KMS-11 (cell line): Measurements from ENCODE around the gene CDC37.

Source experiments
- H2AFZ ChIP-seq: fragments of 200-600 bp; sonication (generic); 2 replicates; pipeline ENCODE4 v1.6.1; 2016; ENCODE audit warnings: antibody characterized with exemption, mixed run types, low read depth
- H3K27ac ChIP-seq: fragments of 200-600 bp; sonication (generic); 2 replicates; pipeline ENCODE4 v1.6.1; 2016; ENCODE audit warnings: mild to moderate bottlenecking, mixed run types
- H3K27me3 ChIP-seq: fragments of 200-600 bp; sonication (generic); 2 replicates; pipeline ENCODE4 v1.6.1; 2017; ENCODE audit warnings: mild to moderate bottlenecking, low read depth, mixed run types, moderate library complexity; ENCODE audit not compliant: insufficient read depth
- H3K36me3 ChIP-seq: fragments of 200-600 bp; sonication (generic); 2 replicates; pipeline ENCODE4 v1.6.1; 2017; ENCODE audit warnings: mild to moderate bottlenecking, mixed run types; ENCODE audit not compliant: insufficient read depth
- H3K4me1 ChIP-seq: fragments of 200-600 bp; sonication (generic); 2 replicates; pipeline ENCODE4 v1.6.1; 2016; ENCODE audit warnings: mild to moderate bottlenecking, low read depth, mixed run types; ENCODE audit not compliant: poor library complexity, severe bottlenecking
- H3K4me2 ChIP-seq: fragments of 200-600 bp; sonication (generic); 2 replicates; pipeline ENCODE4 v1.7.0; 2016; ENCODE audit warnings: mild to moderate bottlenecking, mixed run types
- H3K4me3 ChIP-seq: fragments of 200-600 bp; sonication (generic); IDR thresholded peaks from 2 replicates; pipeline ENCODE4 v1.6.1; 2017; ENCODE audit warnings: low read depth, low read length, mixed read lengths; ENCODE audit not compliant: insufficient read depth
- H3K79me2 ChIP-seq: fragments of 200-600 bp; sonication (generic); 2 replicates; pipeline ENCODE4 v1.6.1; 2016; ENCODE audit warnings: low read depth, mixed run types; ENCODE audit not compliant: insufficient read depth
- H3K9ac ChIP-seq: fragments of 200-600 bp; sonication (generic); 2 replicates; pipeline ENCODE4 v1.6.1; 2016; ENCODE audit warnings: mild to moderate bottlenecking, mixed run types
- H4K20me1 ChIP-seq: fragments of 200-600 bp; sonication (generic); 2 replicates; pipeline ENCODE4 v1.6.1; 2016; ENCODE audit warnings: mild to moderate bottlenecking, mixed run types; ENCODE audit not compliant: insufficient read depth
- CTCF ChIP-seq: fragments of 200-600 bp; sonication (generic); conservative IDR thresholded peaks from 2 replicates; pipeline ENCODE4 v1.6.1; 2017; ENCODE audit warnings: low read depth, mild to moderate bottlenecking, antibody characterized with exemption, low read length, moderate library complexity, mixed read lengths

CDC37 gene

GRCh38 chr19:10356431-10356830 lies 46.9 kb downstream of the CDC37 start:
- H3K4me1 ChIP-seq = no peaks in the 10 kb centered on the region
- no peaks in the 10 kb centered on the region; the same call in 1 of the 2 replicates for H3K36me3 ChIP-seq
- no peak overlapping the region for H3K4me2 ChIP-seq
- no peaks in the 10 kb centered on the region for H3K79me2 ChIP-seq
- H3K27me3 ChIP-seq = no peaks in the 10 kb centered on the region
- no peaks in the 10 kb centered on the region for H4K20me1 ChIP-seq
- TF ChIP-seq CTCF = no peak
- H2AFZ ChIP-seq = no peak overlapping the region
- H3K4me3 ChIP-seq = no peak overlapping the region
- H3K27ac ChIP-seq = no peak overlapping the region
- H3K9ac ChIP-seq = no peak overlapping the region

GRCh38 chr19:10353793-10354391 lies 49.5 kb downstream of the CDC37 start:
- TF ChIP-seq CTCF = no peak
- H3K36me3 ChIP-seq = no peaks in the 10 kb centered on the region; the same call in 1 of the 2 replicates
- H3K4me3 ChIP-seq = no peak overlapping the region
- no peaks in the 10 kb centered on the region for H4K20me1 ChIP-seq
- H3K27ac ChIP-seq = no peak overlapping the region
- no peak overlapping the region for H3K9ac ChIP-seq
- no peaks in the 10 kb centered on the region for H3K79me2 ChIP-seq
- no peaks in the 10 kb centered on the region for H3K27me3 ChIP-seq
- no peaks in the 10 kb centered on the region for H3K4me1 ChIP-seq
- H3K4me2 ChIP-seq = no peak overlapping the region
- H2AFZ ChIP-seq = no peak overlapping the region

- no peaks in the 10 kb centered on the region for H3K27me3 ChIP-seq
- H3K4me1 ChIP-seq = no peaks in the 10 kb centered on the region
- no peaks in the 10 kb centered on the region for H3K79me2 ChIP-seq
- no peak overlapping the region for H2AFZ ChIP-seq
- TF ChIP-seq CTCF = no peak
- H3K4me3 ChIP-seq = no peak overlapping the region
- no peaks in the 10 kb centered on the region for H4K20me1 ChIP-seq
- no peak overlapping the region for H3K4me2 ChIP-seq
- no peak overlapping the region for H3K27ac ChIP-seq
- H3K9ac ChIP-seq = no peak overlapping the region
- H3K36me3 ChIP-seq = no peaks in the 10 kb centered on the region; the same call in 1 of the 2 replicates
Measured at GRCh38 chr19:10352764-10353671, 50.3 kb downstream of the CDC37 start.

GRCh38 chr19:10346509-10346908 lies 56.8 kb downstream of the CDC37 start:
- no peaks in the 10 kb centered on the region for H3K27me3 ChIP-seq
- H3K4me2 ChIP-seq = no peak overlapping the region
- TF ChIP-seq CTCF = no peak
- no peak overlapping the region for H3K9ac ChIP-seq
- H2AFZ ChIP-seq = no peak overlapping the region
- no peaks in the 10 kb centered on the region for H3K79me2 ChIP-seq
- H4K20me1 ChIP-seq = no peaks in the 10 kb centered on the region
- no peak overlapping the region for H3K27ac ChIP-seq
- H3K4me3 ChIP-seq = no peak overlapping the region
- no peaks in the 10 kb centered on the region for H3K36me3 ChIP-seq
- no peaks in the 10 kb centered on the region for H3K4me1 ChIP-seq
